EH (cell line): ENCODE measurements around the gene SNAPC2.
"Not testable (repeated sequence)": the region's sequence is repeated elsewhere in the genome, so short reads cannot be mapped to it uniquely, and the experiment has no call there.

ENCODE experiments used
- DNase-seq: peaks from one replicate; pipeline ENCODE4 v3.0.0-alpha.2; 2015; ENCODE audit warnings: low read depth

The SNAPC2 gene

DNA sequence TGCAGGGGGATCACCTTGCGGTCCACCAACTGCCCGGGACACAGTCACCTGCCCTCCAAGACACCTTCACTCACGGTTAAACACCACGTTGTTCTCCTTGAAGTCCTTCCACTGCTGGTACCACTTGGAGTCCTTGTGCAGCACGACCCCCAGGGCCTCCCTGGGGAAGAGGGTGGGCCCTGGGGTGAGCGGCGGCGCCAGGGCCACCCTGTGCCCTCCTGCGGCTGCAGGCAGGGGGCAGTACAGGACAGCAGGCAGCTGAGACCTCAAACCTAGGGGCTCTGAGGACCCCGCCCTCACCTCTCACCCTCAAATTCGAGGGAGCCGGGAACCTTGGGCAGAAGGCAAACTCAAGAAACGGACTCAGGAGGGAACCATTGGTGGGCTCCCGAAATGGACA is 13.3 kb downstream of the SNAPC2 start:
- DNase-seq = no peak

DNA sequence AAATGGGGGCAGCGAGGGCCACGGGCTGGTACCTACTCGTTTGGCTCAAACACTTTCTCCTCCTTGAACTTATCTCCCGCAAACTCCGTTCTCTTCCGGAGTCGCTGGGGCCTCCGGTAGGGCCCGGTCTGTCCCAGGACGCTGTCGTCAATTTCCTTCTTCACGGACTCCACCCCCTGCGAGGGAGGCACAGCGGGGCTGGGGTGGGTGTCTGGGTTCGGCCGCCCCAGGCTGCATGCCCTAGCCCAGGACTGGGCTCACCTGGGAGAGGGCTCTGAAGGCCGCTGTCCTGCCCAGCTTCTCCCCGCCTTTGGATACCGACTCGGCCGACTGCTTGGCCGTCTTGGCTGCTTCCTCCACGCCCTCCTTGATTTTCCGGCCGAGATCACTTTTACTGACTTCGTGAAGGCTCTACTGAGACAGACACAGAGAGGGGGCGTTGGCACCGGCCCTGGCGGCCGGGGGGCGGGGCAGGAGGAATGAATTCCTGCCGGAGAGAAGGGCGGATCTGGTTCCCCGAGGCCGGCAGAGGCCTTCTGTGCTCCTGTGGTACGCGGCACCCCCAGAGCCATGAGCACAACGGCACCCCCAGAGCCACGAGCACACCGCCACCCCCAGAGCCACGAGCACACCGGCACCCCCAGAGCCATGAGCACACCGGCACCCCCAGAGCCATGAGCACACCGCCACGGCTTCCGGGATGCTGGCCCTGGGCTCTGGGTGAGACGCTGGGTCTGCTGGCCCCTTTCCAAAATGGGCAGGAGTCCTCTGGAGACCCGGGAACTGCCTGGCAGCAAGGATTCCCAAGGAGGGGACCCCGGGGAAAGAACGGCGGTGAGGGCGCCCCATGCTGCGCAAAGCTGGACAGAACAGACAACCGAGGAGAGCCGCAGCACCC is 13.9 kb downstream of the SNAPC2 start:
- no peak for DNase-seq

DNA sequence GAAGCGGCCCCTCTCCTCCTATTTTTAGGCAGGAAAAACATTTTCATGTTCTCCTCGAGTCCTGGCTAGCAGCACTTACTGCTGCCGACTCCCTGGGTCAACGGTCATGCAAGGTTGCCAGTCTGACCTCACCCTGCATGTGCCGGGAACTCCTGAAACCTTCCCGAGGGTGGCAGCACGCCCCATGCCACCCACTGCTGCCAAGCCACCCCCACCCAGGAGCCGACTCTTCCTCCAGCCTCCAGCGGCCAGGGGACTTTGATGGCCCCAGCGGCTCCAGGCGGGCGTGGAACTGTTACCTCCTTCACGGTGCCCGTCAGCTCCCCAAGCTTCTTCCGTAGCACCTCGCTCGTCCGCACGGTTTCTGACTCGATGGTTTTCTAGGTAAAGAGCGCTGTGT is 14.6 kb downstream of the SNAPC2 start:
- no peak for DNase-seq

DNA sequence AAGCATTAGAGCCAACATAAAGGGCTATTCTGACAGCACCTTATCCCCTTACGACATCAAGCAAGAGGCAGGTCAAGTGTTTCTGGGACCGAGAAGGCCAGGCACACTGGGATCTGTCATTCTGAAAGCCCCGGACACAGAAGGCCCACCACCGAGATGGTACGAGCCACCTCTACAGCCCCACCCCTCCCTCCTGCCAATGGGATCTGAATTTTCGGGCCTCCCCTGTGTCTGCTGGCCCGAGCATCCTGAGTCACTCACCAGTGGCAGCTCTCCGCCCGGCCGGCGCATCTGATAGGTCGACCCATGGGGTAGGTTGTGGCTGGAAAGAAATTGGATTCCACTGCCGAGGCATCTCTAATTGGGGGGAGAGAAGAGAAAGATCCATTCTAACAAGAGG is 20.7 kb downstream of the SNAPC2 start:
- no peak for DNase-seq

DNA sequence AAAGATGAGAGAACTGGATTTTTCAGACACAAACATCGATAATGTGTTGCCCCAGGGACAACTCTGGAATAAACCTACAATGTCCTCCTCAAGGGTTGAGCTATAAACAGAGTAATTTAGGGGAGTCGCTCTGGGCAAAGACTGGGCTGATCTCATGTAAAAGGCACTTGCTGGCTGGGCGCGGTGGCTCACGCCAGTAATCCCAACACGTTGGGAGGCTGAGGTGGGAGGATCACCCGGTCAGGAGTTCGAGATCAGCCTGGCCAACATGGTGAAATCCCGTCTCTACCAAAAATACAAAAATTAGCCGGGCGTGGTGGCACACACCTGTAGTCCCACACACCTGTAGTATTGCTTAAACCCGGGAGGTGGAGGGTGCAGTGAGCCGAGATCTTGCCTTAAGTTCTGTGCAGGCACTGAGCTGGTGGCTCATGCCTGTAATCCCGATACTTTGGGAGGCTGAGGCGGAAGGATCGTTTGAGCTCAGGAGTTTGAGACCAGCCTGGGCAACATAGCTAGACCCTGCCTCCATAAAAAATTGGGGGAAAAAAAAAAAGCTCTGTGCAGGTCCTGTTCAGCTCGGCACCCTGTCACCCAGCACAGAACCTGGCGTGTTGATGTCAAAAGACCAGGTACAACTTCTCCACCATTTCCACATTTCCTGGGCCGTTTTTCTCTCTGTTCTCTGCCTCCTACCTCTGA is 21.9 kb downstream of the SNAPC2 start:
- DNase-seq = no peak

DNA sequence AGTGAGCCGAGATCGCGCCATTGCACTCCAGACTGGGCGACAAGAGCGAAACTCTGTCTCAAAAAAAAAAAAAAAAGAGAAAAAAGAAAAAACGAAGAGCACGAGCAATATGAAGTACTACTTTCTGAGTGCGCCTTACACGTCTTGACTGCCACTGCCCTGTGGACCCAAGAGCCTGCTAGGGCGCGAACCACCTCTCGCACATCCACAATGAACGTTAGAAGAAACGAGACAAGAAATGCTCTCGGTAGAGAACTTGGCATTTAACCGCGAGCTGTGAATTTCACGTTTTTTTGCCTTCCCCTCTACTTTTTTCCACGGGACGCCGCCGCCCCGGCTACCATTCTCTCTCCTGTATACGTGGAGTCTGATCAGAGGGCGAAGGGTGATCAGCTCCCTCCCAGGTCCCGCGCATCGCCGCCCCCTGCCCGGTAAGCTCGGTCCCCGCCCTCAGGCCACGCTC is 22.9 kb downstream of the SNAPC2 start:
- peak; percentile 18 for DNase-seq

DNA sequence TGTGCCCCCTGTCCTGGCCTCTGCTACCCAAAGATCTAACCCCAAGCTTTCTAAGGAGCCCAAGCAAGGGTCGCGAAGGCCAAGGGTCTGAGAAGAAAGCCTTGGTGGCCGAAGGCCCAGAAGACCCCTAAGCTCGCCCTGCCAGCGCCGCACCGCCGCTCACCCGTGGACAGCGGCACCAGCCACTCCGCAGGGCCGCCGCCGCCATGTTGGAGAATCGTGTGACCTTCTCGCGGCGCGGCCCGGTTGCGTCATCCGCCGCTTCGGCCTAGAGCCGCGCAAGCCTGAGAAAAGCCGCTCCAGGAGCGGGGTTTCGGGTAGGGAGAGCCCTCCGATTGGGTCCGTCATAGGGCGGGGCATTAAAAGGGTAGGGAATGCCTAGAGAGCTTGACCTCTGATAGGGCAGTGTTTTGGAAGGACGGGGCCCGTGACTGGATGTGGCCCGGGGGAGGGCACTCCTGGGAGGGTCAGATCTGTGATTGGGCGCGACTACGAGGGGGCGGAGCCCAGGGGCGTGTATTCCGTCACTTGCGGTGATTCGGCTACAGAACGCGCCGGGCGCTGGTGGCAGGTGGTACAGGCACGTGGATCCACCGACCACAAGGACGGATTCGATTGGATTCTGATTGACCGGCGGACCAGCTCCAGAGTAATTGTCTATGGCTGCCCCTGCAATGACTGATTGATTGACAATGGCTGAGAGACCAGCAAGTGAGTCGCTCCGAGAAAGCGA is 23.5 kb downstream of the SNAPC2 start, which contains the start of gene TIMM44:
Gene TIMM44 (minus strand): TSS at position 223 of the 733 bp plus-strand sequence. CDS start 15 bp downstream, at position 208.
- DNase-seq = peak; percentile 100

DNA sequence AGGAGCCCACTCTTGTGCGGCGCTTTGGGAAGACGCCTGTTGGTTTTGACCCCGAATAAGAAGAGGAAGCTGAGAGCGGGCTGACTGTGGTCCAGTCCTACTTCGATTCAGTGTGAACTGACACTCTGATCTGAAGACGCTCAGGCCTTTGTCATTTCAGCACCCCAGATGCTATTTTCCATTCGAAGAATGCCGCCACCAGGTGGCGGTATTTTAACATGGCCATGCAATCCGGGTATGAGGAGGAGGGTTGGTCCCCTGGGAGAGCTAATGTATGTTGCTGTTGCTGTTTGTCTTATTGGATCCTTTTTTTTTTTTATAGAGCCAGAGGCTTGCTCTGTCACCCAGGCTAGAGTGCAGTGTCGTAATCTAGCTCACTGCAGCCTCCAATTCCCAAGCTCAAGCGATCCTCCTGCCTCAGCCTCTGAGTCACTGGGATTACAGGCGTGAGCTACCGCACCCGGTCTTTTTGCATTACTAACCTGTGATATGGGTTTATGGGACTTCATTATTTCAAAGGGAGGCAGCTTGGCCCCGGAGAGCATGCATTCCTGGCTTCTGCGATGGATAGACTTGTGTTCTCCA is 24.1 kb downstream of the SNAPC2 start:
- DNase-seq = peak; percentile 90

DNA sequence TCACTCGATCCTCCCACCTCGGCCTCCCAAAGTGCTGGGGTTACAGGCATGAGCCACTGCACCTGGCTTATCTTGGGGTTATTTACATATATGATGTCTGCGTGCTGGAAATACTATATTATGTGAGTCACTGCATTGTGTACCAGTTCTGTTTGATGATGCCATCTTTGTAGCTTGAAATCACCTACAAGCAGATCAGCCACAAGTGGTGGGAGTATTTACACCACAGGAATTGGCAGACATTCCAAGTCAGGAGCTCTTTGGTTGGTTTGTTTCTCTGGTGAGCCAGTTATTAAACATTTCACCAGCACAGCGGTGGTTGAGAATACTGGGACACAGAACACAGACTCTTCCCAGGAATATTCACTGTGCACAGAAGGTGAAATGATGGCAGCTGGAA is 27.8 kb downstream of the SNAPC2 start:
- DNase-seq = peak; percentile 14

DNA sequence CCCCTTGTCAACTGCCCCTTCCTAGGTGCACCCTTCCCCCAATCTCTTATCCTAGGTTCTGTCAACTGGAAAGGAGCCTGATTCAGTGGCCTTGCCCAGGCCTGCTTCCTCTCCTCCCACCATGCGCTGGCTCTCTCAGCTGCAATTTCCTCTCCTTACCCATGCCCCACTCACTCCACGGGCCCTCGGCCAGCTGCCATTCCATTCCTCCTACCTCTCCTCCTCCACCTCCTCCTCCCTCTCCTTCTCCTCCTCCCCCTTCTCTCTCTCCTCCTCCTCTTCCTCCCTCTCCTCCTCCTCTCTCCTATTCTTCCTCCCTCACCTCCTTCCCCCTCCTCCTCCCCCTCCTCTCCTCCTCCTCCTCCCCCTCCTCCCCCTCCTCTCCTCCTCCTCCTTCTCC is 32.9 kb downstream of the SNAPC2 start:
- DNase-seq = peak; percentile 72

DNA sequence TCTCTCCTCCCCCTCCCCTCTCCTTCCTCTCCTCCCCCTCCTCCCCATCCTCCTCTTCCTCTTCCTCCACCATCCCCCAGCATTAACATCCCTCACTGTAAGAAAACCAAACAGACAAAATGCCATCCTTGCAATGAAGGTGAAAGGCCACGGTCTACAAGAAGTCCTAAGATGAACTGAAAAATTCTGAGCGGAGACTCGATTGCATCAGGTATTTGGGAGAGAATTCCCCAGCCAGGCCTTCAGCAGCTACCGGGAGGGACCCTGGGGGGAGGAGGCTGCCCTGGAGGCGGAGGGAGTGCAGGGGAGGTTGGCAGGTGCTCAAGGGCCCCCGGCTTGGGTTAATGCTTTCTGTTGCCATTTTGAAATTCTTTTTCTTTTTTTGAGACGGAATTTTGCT is 33.4 kb downstream of the SNAPC2 start:
- DNase-seq = no peak

DNA sequence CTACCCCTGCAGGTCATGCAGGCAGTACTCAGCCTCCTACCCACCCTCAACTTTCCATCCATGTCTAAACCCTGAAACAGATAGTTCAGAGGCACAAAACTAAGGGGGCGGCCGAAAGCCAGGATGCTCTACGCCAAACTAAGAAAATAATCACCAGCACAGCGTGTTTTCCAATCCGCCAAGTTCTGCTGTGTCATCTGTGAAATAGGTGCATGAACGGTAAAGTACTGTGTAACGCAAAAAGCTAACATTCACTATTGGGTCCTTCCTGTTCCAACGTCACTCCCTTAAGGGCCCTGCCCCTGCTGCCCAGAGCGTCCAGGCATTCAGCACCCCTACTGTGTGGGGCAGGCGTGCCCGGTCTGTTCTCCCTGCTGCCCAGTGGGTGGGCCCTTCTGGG is 35.6 kb downstream of the SNAPC2 start:
- DNase-seq = no peak

DNA sequence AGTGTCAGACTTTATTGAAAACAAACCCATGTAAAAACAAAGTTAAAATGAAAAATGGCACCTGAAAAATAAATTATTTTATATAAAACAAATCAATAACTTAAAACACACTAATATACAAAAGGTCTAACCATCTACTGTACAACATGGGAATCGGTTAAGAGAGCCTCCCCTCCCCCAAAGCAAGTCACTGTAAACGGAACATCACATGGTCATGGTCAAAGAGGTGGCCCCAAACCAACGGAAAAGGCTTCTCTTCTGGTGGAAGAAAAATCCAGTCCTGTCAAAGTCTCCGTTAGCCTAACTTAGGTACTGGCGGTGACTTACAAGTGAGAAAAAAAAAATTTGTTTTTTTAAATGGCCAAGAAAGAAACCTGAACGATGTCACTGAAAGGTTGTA is 39.1 kb downstream of the SNAPC2 start:
- DNase-seq = no peak

DNA sequence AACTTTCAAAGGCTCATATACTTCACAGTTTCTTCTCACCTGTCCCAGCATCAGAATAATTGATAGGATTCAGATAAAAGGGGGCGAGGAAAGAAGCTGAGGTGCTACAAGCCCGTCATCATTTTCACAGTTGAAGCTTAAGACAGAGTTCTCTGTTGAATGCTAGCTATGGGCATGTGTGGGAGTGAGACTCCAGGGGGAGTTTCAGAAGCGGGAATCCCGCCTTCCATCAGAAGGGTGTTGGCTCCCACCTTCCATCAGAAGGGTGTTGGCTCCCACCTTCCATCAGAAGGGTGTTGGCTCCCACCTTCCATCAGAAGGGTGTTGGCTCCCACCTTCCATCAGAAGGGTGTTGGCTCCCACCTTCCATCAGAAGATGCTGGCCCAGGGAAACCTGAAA is 40.9 kb downstream of the SNAPC2 start:
- not testable (repeated sequence) for DNase-seq

DNA sequence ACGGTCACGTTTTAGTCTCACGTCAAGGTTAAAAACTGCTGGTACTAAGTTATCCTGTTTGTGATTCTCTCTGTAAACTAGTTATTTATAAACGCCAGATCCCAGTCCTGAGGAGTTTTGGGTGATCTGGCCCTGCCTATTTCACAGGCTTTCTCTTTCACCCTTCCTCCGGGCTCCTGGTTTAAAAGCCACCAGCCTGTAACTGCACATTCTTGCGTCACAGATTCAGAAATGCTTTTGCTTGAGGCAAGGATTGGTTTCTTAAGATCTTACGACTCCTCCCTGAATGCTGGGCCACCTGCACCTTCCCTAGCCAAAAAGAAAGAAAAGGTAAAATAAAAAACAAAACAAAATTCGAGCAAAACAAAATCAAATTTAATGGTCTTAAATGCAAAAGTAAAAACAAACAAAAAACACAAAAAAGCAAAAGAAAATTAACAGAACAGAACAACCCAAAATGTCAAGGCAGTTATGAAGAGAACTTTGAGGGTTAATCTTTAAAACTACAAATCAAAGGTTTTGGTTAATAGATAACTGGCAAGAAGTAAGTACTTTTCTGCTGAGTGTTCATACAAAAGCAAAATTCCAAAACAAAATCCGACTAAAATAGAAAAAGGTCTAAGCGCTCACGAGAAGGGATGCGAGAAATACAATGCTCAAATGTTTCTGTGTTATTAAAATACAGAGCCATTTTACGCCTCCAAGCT is 41.9 kb downstream of the SNAPC2 start:
- DNase-seq = no peak

DNA sequence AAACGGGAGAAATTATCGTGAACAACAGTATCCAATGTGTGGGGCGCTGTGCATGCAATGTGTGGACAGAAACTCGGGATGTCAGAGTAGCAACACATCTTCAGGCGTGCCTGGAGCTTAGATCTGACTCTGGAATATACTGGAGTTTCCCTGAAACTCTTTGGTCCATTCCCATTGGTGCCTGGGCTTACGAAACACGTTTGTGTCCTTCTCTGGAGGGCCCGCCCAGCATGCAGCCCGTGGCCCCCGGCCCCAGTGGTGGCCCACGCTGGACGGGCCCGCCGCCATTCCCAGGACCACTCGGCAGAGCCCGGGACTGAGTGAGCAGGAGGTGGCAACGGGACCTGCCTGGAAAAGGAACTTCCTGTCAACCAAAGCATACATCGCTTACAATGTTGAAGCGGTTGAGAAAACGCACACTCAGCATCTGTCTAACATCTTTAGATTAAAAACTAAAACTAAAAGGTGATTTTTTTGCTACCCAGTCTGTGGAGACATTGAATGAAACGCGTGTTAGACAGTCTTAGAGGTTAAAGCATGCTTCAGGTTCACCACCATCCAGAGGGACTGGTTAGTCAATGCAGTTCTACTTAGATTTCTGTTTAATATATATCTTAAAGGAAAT is 42.6 kb downstream of the SNAPC2 start:
- no peak for DNase-seq

DNA sequence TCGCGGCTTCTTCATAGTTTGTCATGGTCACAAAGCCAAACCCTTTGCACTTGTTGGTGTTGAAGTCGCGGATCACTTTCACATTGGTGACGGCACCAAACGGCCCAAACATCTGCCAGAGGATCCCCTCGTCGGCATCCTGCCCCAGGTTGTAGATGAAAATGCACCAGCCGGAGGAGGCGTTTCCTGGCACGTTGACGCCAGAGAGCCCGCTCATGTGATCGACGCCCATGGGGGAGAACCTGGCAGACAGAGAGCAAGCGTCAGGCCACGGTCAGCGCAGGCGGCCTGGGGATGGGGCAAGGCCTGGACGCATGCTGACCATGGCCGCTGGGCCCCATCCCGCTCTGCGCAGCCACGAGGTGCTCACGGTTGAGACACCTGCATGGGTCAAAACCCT is 43.4 kb downstream of the SNAPC2 start:
- DNase-seq = no peak

DNA sequence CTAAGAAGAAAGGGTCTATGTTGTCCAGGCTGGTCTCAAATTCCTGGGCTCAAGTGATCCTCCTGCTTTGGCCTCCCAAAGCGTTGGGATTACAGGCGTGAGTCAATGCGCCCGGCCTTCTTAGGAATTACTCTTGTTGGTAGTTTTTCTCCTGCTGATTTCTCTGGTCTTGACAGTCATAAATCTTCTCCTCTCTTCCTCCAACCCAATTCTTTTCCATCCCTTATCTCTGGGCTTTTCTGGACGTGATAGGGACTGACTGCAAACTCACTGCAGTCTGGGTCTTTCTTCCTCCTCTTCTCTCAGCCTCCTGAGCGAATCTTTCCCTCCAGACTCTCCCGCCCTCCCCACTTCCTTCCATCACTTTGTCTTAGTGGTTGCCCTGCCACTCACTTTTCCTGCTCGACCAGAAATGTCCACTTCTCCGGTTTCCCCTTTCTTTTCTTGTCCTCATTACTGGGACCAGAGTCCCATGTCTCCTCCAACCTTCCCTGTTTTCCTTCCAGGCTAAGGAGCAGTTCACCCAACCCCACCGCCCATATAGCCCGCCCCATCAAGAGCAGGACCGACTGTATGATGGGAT is 45.2 kb downstream of the SNAPC2 start:
- no peak for DNase-seq

DNA sequence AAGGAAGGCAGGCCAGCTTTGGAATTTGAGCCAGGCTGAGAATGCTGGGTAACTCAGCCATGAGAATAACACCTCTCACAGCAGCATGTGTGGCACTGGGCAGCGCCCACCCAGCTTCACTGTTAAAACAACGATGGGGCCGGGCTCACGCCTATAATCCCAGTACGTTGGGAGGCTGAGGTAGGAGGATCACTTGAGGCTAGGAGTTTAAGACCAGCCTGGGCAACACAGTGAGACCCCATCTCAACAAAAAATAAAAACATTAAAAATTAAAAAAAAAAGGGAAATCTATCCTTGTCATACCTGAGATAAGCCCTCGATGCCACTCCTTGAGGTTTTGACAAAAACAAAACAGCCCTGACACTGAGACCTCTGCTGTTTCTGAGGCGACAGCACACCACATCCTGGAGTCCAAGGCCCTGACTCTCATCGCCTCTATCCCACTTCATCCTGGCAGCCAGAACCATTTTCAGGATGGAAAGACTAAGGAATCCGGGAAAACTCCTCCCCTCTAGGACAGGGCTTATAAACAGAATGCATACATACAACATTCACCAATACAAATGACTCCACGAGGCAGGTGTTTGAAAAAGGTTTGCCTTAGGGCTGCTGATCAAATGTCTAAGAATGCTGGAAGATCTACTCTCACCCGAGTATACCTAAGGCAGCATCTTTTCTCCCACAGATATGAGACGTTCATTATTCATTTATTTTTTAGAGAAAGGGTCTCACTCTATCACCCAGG is 46.0 kb downstream of the SNAPC2 start:
- DNase-seq = no peak
